ENCODE measurements around the gene RAB7B.
A peak's percentile ranks its signal among the peaks of the same experiment; 100 is the strongest.

The RAB7B gene

DNA sequence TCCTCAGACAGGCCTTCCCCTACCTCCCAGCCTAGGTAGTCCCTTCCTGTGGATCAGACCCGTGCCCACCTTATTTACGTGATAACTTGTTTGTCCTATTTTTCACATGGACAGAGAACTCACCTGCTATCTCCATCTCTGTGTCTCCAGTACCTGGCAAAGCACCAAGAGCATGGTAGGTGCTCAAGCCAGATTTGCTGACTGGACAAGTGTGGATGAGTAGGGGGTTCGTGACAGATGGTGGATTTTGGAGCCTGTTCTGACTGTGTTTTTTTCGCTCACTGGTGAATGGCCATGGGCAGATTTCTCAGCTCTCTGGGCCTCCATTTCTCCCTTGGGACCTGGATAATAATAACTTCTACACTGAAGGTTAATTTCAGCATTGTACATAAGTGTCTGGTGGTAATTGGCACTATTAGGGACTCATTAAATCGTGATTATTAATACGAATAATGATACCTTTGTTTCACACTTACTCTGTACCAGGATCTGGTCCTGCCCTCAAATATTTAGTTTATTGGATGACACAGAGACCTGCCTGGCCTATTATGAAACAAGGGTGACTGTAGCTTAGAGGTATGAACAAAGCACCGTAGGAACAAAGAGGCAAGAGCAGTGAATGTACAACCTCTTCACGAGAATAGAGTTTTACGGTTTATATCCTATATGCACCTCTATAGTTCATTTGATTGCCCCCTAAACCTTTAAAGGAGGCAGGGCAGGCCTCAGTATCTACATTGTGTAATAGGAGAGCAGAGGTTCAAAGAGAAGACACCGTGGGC is 35.5 kb downstream of the RAB7B start:
- no peaks in the 10 kb centered on the region for H3K9me3 ChIP-seq (ENCODE audit: control insufficient read depth in 5 of 5, low read length in 5 of 5)
- H3K36me3 ChIP-seq (ENCODE audit: control insufficient read depth in 5 of 5, insufficient read depth in 5 of 5, low read length in 5 of 5) = no peaks in the 10 kb centered on the region
- H3K4me3 ChIP-seq (ENCODE audit: low read depth in 1 of 5, low read length in 5 of 5) = no peak overlapping the region
- H3K4me1 ChIP-seq (ENCODE audit: control insufficient read depth in 5 of 5, insufficient read depth in 5 of 5, low read length in 5 of 5) = peaks cover 0 to 4% (median 0%) of the 10 kb centered on the region in 5 donors
- H3K9ac ChIP-seq (ENCODE audit: low read length in 5 of 5) = no peak overlapping the region
- no peak overlapping the region for H3K27ac ChIP-seq (ENCODE audit: low read depth, low read length)
- peaks cover 0 to 3% (median 2%) of the 10 kb centered on the region in 5 donors for H3K27me3 ChIP-seq (ENCODE audit: control insufficient read depth in 5 of 5, insufficient read depth in 4 of 5, low read length in 5 of 5)

DNA sequence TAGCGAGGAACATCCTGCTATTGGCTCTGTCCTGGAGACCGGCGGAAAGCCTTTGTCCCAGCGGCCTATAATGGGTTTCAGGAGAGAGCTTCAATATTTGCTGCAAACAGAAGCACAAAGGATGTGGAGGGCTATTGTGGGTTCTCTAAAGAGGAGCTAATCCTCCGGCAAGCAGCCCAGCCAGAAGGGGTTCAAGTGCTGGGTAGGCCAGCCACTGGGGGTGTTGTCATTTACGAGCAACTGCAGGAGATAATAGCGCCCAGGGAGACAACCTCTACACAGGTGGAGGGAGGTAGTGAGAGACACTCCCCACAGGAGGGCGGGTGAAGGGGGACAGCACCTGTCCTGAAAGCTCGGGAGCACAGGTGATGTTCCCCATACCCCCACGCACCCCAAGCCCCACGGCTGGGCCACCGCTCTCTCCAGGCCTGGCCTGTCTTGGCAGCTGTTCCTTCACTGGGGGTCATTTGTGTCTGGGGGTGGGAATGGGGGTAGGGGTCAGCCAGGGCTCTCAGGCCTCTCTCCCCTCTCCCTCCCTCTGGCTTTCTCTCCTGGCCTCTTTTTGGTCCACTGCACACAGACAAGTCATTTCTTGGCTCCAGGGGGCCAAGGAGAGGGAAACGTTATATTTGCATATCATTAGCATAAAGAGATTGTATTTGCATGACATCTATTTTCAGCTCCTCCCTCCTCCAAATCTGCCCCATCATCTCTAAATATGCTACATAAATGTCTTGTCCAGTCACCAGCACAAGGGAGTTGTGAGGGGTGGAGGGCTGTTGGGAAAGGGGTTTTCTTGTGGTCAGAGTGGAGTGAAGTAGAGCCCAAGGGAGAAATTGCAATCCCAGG is 37.9 kb downstream of the RAB7B start:
- Histone ChIP-seq H3K9me3 (ENCODE audit: control insufficient read depth in 5 of 5, low read length in 5 of 5) (no peaks in the 10 kb centered on the region), H3K27me3 (ENCODE audit: control insufficient read depth in 5 of 5, insufficient read depth in 4 of 5, low read length in 5 of 5) (peaks cover 0 to 7% (median 5%) of the 10 kb centered on the region in 5 donors), H3K4me1 (ENCODE audit: control insufficient read depth in 5 of 5, insufficient read depth in 5 of 5, low read length in 5 of 5) (peaks cover 0 to 22% (median 8%) of the 10 kb centered on the region in 5 donors), H3K36me3 (ENCODE audit: control insufficient read depth in 5 of 5, insufficient read depth in 5 of 5, low read length in 5 of 5) (no peaks in the 10 kb centered on the region), H3K27ac (ENCODE audit: low read depth, low read length) (no peak overlapping the region), H3K4me3 (ENCODE audit: low read depth in 1 of 5, low read length in 5 of 5) (no peak overlapping the region), H3K9ac (ENCODE audit: low read length in 5 of 5) (no peak overlapping the region)

DNA sequence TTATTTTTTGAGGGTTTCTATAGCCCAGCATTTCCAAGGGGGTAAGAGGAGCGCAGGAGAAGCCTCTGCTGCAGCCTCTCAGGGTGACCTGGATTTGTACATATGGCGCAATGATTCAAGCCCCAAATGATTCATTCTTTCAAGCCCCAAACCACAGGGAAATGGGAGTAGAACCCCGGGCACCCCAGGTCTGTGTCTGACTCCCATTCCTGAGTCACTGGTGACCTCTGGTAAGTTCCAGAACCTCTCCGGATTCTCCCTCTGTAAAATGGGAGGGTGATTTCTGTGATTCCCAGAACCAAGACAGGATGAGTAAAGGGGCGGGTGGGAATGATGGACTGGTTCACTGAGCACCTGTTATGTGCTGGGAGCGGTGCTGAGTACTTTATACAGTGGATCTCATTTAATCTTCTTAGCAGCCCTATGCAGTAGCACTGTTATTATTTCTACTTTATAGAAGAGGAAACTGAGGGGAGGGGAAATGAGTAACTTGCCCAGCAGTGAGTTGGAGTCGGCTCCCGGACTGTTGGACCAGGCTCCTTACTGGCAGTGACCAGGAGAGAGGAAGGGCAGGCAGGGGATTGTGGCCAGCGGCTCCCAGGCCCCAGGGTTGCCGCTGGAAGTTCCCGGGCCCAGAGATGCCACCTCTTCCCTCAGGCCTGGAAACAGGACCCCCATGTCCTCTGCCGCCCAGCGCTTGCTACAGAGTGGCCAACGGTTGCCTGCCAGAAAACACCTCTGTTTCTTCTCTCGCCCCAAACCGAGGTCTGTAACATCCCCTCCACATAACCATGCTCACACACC is 39.6 kb downstream of the RAB7B start:
- H3K4me1 ChIP-seq (ENCODE audit: control insufficient read depth in 5 of 5, insufficient read depth in 5 of 5, low read length in 5 of 5) = peaks cover 0 to 22% (median 8%) of the 10 kb centered on the region in 5 donors
- no peak overlapping the region for H3K9ac ChIP-seq (ENCODE audit: low read length in 5 of 5)
- H3K9me3 ChIP-seq (ENCODE audit: control insufficient read depth in 5 of 5, low read length in 5 of 5) = no peaks in the 10 kb centered on the region
- peaks cover 0 to 11% (median 7%) of the 10 kb centered on the region in 5 donors for H3K27me3 ChIP-seq (ENCODE audit: control insufficient read depth in 5 of 5, insufficient read depth in 4 of 5, low read length in 5 of 5)
- H3K4me3 ChIP-seq (ENCODE audit: low read depth in 1 of 5, low read length in 5 of 5) = no peak overlapping the region
- H3K36me3 ChIP-seq (ENCODE audit: control insufficient read depth in 5 of 5, insufficient read depth in 5 of 5, low read length in 5 of 5) = no peaks in the 10 kb centered on the region
- H3K27ac ChIP-seq (ENCODE audit: low read depth, low read length) = no peak overlapping the region

DNA sequence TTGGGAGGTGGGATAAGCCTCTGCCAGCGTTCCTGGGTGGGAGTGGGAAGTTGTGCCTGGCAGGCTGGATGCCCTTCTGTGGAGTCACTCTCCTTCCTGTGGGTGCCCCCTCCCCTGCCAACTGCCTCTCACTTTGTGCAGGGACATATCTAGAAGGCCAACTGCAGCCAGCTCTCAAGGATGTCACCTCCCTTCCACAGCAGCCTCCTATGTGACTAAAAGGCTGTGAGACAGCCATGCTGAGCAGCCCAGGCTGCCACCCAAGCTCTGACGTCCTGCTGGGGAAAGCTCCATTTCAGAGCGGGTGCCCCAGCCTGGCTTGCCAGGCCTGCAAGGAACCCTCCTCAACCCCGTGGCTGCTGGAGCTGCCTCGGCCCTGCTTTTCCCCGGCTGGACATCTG is 40.4 kb downstream of the RAB7B start:
- no peak overlapping the region for H3K27ac ChIP-seq (ENCODE audit: low read depth, low read length)
- peaks cover 0 to 22% (median 8%) of the 10 kb centered on the region in 5 donors for H3K4me1 ChIP-seq (ENCODE audit: control insufficient read depth in 5 of 5, insufficient read depth in 5 of 5, low read length in 5 of 5)
- no peaks in the 10 kb centered on the region for H3K9me3 ChIP-seq (ENCODE audit: control insufficient read depth in 5 of 5, low read length in 5 of 5)
- H3K9ac ChIP-seq (ENCODE audit: low read length in 5 of 5) = no peak overlapping the region
- no peaks in the 10 kb centered on the region for H3K36me3 ChIP-seq (ENCODE audit: control insufficient read depth in 5 of 5, insufficient read depth in 5 of 5, low read length in 5 of 5)
- no peak overlapping the region for H3K4me3 ChIP-seq (ENCODE audit: low read depth in 1 of 5, low read length in 5 of 5)
- peaks cover 0 to 11% (median 7%) of the 10 kb centered on the region in 5 donors for H3K27me3 ChIP-seq (ENCODE audit: control insufficient read depth in 5 of 5, insufficient read depth in 4 of 5, low read length in 5 of 5)

DNA sequence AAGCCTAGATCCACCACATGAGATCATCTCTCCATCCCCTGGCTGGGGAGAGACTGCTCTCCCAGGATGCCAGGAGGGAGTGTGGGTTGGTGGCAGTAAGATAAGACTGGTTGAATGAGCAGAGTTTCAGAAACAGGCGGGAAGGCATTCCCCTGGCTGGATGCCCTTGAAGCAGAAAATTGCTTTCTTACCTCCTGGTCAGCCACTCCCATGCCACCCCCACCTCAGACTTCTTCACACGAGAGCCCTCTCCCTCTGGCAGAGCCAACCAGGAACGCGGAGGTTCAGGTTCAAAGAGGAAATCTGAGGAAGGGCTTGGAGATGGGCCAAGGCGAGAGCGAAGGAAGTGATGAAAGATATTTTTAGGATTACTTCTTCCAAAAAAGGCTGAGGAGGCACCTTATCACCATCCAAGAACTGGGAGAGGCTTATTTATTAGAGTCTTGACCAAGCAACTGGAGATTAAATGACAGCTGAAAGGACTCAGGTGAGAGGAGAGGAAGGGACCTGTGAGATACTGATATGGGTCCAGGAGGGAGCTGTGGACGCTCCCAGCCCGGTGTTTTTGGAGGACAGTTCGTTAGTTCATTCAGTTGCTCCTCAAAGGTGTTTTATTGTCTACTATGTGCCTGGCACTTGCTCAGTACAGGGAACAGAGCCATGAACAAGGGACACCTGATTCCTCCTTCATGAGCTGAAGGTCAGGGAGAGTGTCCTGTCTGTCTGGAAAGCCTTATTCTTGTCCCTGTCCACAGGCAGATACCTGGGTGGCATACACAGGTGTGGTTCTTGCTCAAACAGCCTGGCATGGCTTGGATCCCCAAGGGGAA is 41.0 kb downstream of the RAB7B start:
- Histone ChIP-seq H3K9me3 (ENCODE audit: control insufficient read depth in 5 of 5, low read length in 5 of 5) (no peaks in the 10 kb centered on the region), H3K9ac (ENCODE audit: low read length in 5 of 5) (peak overlapping the region in 1 of 5 donors; percentile 21), H3K4me3 (ENCODE audit: low read depth in 1 of 5, low read length in 5 of 5) (no peak overlapping the region), H3K4me1 (ENCODE audit: control insufficient read depth in 5 of 5, insufficient read depth in 5 of 5, low read length in 5 of 5) (peaks cover 0 to 22% (median 8%) of the 10 kb centered on the region in 5 donors), H3K36me3 (ENCODE audit: control insufficient read depth in 5 of 5, insufficient read depth in 5 of 5, low read length in 5 of 5) (no peaks in the 10 kb centered on the region), H3K27me3 (ENCODE audit: control insufficient read depth in 5 of 5, insufficient read depth in 4 of 5, low read length in 5 of 5) (peaks cover 0 to 12% (median 7%) of the 10 kb centered on the region in 5 donors), H3K27ac (ENCODE audit: low read depth, low read length) (no peak overlapping the region)

DNA sequence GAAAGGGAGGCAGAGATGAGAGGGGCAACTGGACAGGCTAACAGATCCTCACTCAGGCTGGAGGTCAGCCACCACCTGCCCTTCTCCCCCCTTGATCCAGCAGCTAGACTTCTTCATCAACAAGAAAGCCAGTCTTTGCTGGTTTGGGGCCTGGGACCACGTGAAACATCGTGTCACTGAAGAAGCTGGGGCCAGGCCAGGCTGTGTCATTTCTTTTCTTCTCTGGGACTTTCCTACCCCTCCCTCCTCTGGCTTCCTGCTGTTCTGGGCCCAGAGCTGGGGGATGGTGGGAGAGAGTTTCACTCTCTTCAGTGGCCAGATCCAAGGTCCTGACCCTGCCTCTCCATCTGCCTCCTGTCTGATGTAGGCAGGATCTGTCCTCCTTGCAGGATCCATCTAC is 41.8 kb downstream of the RAB7B start:
- H3K36me3 ChIP-seq (ENCODE audit: control insufficient read depth in 5 of 5, insufficient read depth in 5 of 5, low read length in 5 of 5) = no peaks in the 10 kb centered on the region
- H3K27me3 ChIP-seq (ENCODE audit: control insufficient read depth in 5 of 5, insufficient read depth in 4 of 5, low read length in 5 of 5) = peaks cover 0 to 15% (median 7%) of the 10 kb centered on the region in 5 donors
- H3K4me3 ChIP-seq (ENCODE audit: low read depth in 1 of 5, low read length in 5 of 5) = no peak overlapping the region
- H3K4me1 ChIP-seq (ENCODE audit: control insufficient read depth in 5 of 5, insufficient read depth in 5 of 5, low read length in 5 of 5) = peaks cover 0 to 22% (median 8%) of the 10 kb centered on the region in 5 donors
- no peak overlapping the region for H3K9ac ChIP-seq (ENCODE audit: low read length in 5 of 5)
- no peaks in the 10 kb centered on the region for H3K9me3 ChIP-seq (ENCODE audit: control insufficient read depth in 5 of 5, low read length in 5 of 5)
- H3K27ac ChIP-seq (ENCODE audit: low read depth, low read length) = no peak overlapping the region

DNA sequence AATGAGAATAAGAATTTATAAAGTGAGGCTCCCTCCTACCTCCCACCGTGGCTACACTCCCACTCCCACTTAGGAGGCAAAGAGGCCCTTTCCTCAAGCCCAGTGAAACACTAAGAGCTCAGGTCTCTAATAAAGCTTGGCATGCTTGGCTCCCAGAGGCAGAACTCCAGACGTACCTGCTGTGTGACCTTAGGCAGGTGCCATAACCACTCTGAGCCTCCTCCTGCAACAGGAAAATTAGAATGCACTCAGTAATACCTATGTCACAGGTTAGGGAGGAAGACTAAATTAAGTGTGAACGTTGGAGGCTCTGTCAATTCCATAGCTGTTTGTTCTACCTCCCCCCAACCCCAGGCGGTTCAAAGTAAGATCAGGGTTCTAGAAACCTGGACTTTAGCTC is 43.4 kb downstream of the RAB7B start:
- Histone ChIP-seq H3K9me3 (ENCODE audit: control insufficient read depth in 5 of 5, low read length in 5 of 5) (no peaks in the 10 kb centered on the region), H3K27me3 (ENCODE audit: control insufficient read depth in 5 of 5, insufficient read depth in 4 of 5, low read length in 5 of 5) (peaks cover 0 to 15% (median 7%) of the 10 kb centered on the region in 5 donors), H3K9ac (ENCODE audit: low read length in 5 of 5) (no peak overlapping the region)

DNA sequence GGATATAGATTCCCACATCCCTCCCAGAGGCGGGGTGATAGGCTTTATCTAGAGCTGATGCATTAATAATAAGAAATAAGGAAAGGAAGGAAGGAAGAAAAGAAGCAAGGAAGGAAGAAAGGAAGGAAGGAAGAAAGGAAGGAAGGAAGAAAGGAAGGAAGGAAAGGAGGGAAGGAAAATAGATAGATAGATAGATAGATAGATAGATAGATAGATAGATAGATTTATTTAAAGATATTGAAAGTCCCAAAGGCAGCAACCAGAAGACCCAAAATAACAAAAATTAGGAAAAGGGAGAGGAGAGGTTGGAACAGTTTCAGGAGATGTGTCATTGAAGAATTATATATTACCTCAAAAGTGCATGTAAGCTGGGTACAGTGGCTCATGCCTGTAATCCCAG is 47.7 kb downstream of the RAB7B start:
- Histone ChIP-seq H3K36me3 (ENCODE audit: control insufficient read depth in 5 of 5, insufficient read depth in 5 of 5, low read length in 5 of 5) (no peaks in the 10 kb centered on the region), H3K27ac (ENCODE audit: low read depth, low read length) (no peak overlapping the region), H3K9ac (ENCODE audit: low read length in 5 of 5) (no peak overlapping the region), H3K9me3 (ENCODE audit: control insufficient read depth in 5 of 5, low read length in 5 of 5) (no peaks in the 10 kb centered on the region), H3K4me3 (ENCODE audit: low read depth in 1 of 5, low read length in 5 of 5) (no peak overlapping the region), H3K4me1 (ENCODE audit: control insufficient read depth in 5 of 5, insufficient read depth in 5 of 5, low read length in 5 of 5) (peaks cover 0 to 22% (median 8%) of the 10 kb centered on the region in 5 donors), H3K27me3 (ENCODE audit: control insufficient read depth in 5 of 5, insufficient read depth in 4 of 5, low read length in 5 of 5) (peaks cover 0 to 12% (median 0%) of the 10 kb centered on the region in 5 donors)

More for the DNA sequence above, 43.4 kb downstream of the RAB7B start:
- no peak overlapping the region for H3K27ac ChIP-seq (ENCODE audit: low read depth, low read length)
- no peak overlapping the region for H3K4me3 ChIP-seq (ENCODE audit: low read depth in 1 of 5, low read length in 5 of 5)
- peaks cover 0 to 22% (median 8%) of the 10 kb centered on the region in 5 donors for H3K4me1 ChIP-seq (ENCODE audit: control insufficient read depth in 5 of 5, insufficient read depth in 5 of 5, low read length in 5 of 5)
- no peaks in the 10 kb centered on the region for H3K36me3 ChIP-seq (ENCODE audit: control insufficient read depth in 5 of 5, insufficient read depth in 5 of 5, low read length in 5 of 5)

DNA sequence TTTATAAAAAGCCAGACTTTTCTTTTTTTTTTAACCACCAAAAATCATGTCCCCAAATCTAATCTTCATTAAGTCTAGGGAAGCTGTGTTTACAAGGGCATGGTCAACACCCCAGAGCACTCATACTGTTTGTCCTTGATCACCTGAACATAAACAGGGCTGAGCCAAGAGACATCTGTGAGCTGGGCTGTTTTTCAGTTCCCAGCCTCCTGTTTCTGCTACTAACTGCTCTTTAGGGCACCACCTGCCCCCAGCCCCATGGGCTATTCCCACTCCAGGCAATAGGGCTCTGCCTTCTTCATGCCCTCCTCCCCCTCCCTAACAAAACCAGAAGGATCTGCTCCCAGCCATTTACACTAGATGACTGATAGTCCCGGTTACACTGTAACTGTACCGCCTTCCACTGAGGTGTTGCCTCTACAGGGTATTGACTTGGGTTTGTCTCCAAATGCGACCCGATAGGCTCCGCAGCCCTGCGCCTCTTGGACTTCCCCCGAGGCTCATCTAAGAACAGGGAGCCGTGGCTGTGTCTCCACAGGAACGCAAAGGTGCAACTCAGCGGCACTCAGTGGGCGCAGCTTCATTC is 48.3 kb downstream of the RAB7B start:
- Histone ChIP-seq H3K36me3 (ENCODE audit: control insufficient read depth in 5 of 5, insufficient read depth in 5 of 5, low read length in 5 of 5) (no peaks in the 10 kb centered on the region), H3K27me3 (ENCODE audit: control insufficient read depth in 5 of 5, insufficient read depth in 4 of 5, low read length in 5 of 5) (peaks cover 0 to 9% (median 0%) of the 10 kb centered on the region in 5 donors), H3K9ac (ENCODE audit: low read length in 5 of 5) (no peak overlapping the region), H3K9me3 (ENCODE audit: control insufficient read depth in 5 of 5, low read length in 5 of 5) (no peaks in the 10 kb centered on the region), H3K4me3 (ENCODE audit: low read depth in 1 of 5, low read length in 5 of 5) (no peak overlapping the region), H3K4me1 (ENCODE audit: control insufficient read depth in 5 of 5, insufficient read depth in 5 of 5, low read length in 5 of 5) (peaks cover 0 to 28% (median 14%) of the 10 kb centered on the region in 5 donors), H3K27ac (ENCODE audit: low read depth, low read length) (no peak overlapping the region)

All from subcutaneous abdominal adipose tissue (tissue), 5 donors.